Gastroesophageal sphincter (tissue), 3 donors: ENCODE data around the gene TMEM14C.
"Not testable (repeated sequence)": the region's sequence is repeated elsewhere in the genome, so short reads cannot be mapped to it uniquely, and the experiment has no call there.

Experiments used
- CTCF ChIP-seq, 4 experiments: fragments of 200-600 bp in 2 of 4; fragments of 450-650 bp in 2 of 4; sonication (generic) in 1 of 4; IDR thresholded peaks; one replicate each; pipeline ENCODE4 v1.5.1; 2017 to 2019; ENCODE audit warnings: antibody characterized with exemption in 4 of 4, mild to moderate bottlenecking in 2 of 4, moderate library complexity in 2 of 4
- EP300 ChIP-seq: sonication (generic); formaldehyde crosslinking; IDR thresholded peaks from one replicate; pipeline ENCODE4 v1.6.1; 2017; ENCODE audit warnings: antibody characterized with exemption, mild to moderate bottlenecking
- POLR2A ChIP-seq, 2 donors: fragments of 450-650 bp; IDR thresholded peaks; one replicate each; pipeline ENCODE4 v1.6.1; 2017; ENCODE audit warnings: antibody characterized with exemption in 2 of 2, mild to moderate bottlenecking in 2 of 2, moderate library complexity in 1 of 2
- POLR2AphosphoS5 ChIP-seq: sonication (generic); formaldehyde crosslinking; IDR thresholded peaks from one replicate; pipeline ENCODE4 v1.6.1; 2017; ENCODE audit warnings: antibody characterized with exemption

GRCh38 chr6:10750568-10750967 lies 27.7 kb downstream of the TMEM14C start:
- TF ChIP-seq POLR2AphosphoS5; CTCF (IDR thresholded peaks at IDR 0.05); POLR2A (IDR thresholded peaks at IDR 0.05); EP300: not testable (repeated sequence)
